NCI-H748 (cell line): ENCODE data around the gene NT5DC4.
"Not testable (repeated sequence)": the region's sequence is repeated elsewhere in the genome, so short reads cannot be mapped to it uniquely, and the experiment has no call there.

Source experiments
- DNase-seq: peaks from one replicate; lab custom pipeline; 2025; ENCODE audit not compliant: unreplicated experiment; lab: John Stamatoyannopoulos, UW

NT5DC4 gene

GRCh38 chr2:112699984-112700667 lies 20.7 kb upstream of the NT5DC4 start:
- DNase-seq, result no peak

- no peak for DNase-seq
Measured at GRCh38 chr2:112701052-112701451, 19.8 kb upstream of the NT5DC4 start.

GRCh38 chr2:112703684-112704083 lies 17.1 kb upstream of the NT5DC4 start:
- no peak for DNase-seq

- DNase-seq, result no peak
Measured at GRCh38 chr2:112705575-112705974, 15.2 kb upstream of the NT5DC4 start.

- DNase-seq, result no peak
Measured at GRCh38 chr2:112706170-112706664, 14.6 kb upstream of the NT5DC4 start.

GRCh38 chr2:112706947-112707346 lies 13.9 kb upstream of the NT5DC4 start:
- DNase-seq, result not testable (repeated sequence)

- no peak for DNase-seq
Measured at GRCh38 chr2:112708968-112709367, 11.9 kb upstream of the NT5DC4 start.

- DNase-seq, result no peak
Measured at GRCh38 chr2:112709703-112710102, 11.1 kb upstream of the NT5DC4 start.

- DNase-seq, result no peak
Measured at GRCh38 chr2:112710956-112711750, 9.7 kb upstream of the NT5DC4 start.

GRCh38 chr2:112712465-112712864 lies 8.4 kb upstream of the NT5DC4 start:
- no peak for DNase-seq

GRCh38 chr2:112712903-112713584 lies 7.8 kb upstream of the NT5DC4 start:
- no peak for DNase-seq

- DNase-seq, result no peak
Measured at GRCh38 chr2:112713585-112713925, 7.3 kb upstream of the NT5DC4 start.

- DNase-seq, result no peak
Measured at GRCh38 chr2:112713926-112714325, 6.9 kb upstream of the NT5DC4 start.

- no peak for DNase-seq
Measured at GRCh38 chr2:112714331-112714730, 6.5 kb upstream of the NT5DC4 start.

- no peak for DNase-seq
Measured at GRCh38 chr2:112714836-112715631, 5.8 kb upstream of the NT5DC4 start.

- not testable (repeated sequence) for DNase-seq
Measured at GRCh38 chr2:112716094-112716493, 4.7 kb upstream of the NT5DC4 start.

GRCh38 chr2:112716826-112717352 lies 3.9 kb upstream of the NT5DC4 start:
- DNase-seq, result not testable (repeated sequence)

- DNase-seq, result no peak
Measured at GRCh38 chr2:112718863-112719370, 1.9 kb upstream of the NT5DC4 start.

- DNase-seq, result no peak
Measured at GRCh38 chr2:112721819-112722522, 1.2 kb downstream of the NT5DC4 start.
